GM18517 (cell line): ENCODE measurements around the gene IGSF21.

Source experiments
- ATAC-seq: cut with Tn5 transposase; IDR thresholded peaks from one replicate; pipeline ENCODE4 v1.9.1; 2021; ENCODE audit warnings: mild to moderate bottlenecking, moderate library complexity; ENCODE audit not compliant: unreplicated experiment

The IGSF21 gene

DNA sequence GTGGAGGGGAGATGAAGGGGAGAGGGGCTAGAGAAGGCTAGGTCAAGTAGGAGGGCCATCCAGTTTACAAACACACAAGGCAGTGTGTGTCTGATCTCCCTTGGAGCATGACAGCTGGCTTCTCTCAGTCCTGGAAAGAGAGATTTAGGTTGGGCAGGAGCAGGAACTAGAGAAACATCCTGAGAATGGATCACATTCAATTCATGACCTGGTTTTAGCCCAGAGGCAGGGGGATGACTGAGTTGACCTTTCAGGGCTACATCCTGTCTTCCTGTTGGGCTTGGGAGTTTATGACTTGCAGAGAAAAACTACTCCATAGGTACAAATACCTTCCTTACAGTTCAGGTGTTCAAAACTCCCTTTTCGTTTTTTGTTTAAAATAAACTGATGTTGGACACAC is 97.0 kb downstream of the IGSF21 start:
- ATAC-seq: no peak

DNA sequence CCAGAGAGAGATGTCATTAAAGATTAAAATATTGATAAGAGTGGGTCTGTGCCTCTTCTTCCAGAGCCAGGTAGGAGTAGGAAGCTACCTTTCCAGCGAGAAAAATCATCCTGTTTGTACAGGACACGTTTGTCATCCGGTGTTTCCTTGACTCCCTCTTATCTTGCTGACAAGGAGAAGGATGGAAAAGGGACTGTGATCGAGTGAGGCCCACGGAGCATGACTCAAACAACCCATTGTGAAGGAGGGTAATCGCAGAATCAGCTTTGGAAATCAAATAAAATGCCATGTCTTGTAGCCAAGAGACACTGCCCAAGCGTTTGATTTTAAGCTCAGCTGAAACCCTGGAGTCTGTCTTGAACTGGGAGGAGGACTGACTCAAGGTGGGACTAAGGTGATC is 97.7 kb downstream of the IGSF21 start:
- ATAC-seq: no peak

DNA sequence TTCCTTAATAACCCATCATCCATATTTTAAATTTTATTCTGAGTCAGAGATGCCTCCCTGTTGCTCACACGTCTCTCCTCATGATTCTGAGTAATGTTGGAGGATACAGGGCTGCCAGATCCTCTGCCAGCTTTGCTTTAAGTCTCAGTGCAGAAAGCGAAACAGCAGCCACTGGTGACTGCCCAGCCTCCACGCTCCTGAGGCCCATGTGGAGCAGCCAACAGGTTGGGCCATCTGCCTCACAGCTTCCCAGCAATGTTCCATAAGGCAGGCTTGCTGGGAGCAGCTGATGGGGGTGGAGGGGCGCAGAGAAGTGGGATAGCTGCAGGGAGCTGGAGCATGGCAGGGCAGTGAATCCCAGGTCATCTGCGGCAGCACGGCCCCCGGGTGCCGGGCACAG is 104.2 kb downstream of the IGSF21 start:
- ATAC-seq: no peak

DNA sequence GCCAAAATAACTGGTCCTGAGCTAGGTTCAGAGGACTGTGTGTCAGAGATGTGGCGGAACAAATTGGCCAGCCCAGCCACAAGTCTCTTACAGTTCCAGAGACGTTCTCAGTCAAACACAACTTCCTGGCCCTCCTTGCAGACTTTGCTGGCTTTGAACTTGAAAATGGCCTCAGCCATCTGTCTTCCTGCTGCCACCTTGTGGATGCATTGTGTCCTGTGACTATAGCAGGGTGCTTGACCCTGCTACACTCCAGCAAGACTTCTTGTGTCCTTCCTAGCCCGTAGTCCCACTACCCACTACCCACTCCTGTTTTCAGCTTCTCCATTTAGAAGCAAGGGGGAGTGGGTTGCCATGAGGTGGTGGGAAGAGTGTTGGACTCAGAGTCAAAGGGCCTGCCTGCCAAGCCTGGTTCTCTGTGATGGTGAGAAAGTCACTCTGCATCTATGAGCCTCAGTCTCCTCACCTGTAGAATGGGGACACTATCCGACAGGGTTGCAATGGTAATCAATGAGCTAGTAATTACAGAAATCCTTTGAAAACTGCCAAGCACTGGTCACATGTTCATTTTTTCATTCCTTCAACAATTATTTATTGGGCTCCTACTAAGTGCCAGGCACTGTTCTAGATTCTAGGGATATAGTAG is 109.9 kb downstream of the IGSF21 start:
- no peak for ATAC-seq

DNA sequence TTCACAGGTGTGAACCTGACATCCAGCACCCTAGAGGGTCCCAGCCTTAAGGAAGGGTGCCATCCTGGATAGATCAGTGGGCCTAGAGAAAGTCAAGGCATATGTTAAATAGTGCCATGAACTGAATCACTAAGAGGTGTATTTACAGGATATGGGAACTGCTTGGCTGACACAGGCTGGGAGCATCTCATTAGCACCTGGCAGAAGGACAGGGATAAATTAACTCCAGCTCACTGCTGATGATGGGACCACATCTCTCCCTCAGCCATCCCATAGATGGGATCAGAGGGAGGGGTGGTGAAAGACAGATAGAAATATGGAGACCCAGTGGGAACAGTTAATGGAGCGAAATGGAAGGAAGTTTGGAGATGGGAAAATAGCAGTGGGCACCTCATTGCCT is 122.0 kb downstream of the IGSF21 start:
- no peak for ATAC-seq

DNA sequence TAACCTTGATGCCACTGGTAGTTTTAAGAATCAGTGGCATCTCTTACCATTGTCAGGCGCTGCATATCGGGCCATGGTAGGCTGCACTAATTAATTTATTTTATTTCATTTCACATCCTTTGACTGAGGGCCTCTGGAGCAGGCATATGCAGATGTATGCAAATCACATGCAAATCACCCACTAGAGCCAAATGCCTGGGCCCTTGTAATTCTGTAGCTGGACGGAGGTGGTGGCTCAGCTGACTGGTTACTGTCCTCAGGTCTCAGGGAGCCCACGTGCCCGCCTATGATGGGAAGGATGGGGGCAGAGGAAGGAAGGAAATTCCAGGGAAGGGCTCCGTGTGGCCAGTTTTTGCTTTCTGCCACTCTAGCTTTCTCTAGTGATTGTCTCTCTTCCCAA is 122.7 kb downstream of the IGSF21 start:
- ATAC-seq: no peak

DNA sequence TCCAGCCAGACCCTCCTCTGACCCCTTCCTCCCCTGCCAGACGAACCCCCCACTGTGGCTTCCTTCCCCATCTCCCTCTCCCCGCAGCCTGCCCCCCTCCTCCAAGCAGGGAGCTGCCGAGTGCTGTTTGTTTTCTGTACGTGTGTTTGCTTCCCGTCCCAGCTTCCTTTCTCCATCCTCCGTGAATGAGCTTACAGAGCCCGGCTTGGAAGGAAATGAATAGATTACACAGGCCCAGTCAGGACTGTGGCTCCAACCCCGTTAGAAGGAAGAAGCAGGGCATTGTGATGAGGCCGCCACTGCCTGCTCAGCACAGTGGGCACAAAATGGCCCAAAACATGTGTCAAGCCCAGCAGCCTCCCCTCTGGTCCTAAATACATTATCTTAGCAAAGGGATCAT is 123.2 kb downstream of the IGSF21 start:
- no peak for ATAC-seq

DNA sequence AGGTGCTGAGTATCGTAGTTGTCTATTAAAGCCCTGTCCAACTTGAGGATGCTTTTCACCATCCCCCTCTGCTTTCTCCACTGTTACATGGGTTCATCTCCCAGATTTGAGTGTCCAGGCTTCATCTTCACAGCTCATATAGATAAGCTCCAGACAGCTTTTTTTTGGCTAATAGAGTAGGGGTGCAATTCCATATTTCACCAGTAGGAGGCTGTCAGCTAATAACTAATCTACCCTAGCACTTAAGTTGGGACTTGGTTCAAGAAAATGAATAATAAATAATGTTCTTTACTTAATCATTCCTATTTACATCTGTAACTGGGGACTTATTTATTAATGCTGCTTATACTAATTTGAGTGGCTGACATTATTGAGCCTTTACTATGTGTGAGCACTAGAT is 124.5 kb downstream of the IGSF21 start:
- no peak for ATAC-seq

DNA sequence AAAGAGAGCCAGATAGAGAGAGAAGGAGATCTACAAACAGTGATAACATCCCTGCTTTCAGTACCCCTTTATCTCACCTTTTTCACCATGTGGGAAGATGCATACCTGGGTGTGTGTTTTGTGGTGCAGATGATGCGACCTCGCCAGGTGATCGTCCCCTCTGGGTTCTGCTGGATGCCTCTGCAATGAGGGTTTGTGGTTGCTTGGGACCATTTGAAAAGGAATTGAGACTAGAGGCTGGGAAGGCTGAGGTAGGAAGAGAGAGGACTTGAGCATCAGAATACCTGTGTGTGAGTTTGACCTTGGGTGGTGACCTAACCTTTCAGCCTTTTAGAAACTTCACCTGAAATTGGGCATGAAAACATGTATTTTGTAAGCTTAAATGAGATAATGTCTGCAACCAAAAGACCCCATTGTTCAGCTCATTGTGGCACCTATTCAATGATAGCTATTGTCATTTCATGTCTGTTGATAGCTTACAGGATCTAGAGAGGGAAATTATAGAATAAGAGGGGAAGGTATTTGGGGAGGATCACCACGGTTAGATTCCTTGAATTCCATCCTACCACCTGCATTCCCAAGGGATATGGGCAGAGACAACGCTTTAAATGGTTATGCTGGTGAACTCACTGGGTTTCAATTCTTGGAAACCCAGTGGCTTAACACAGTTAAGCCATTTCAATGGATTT is 125.7 kb downstream of the IGSF21 start:
- ATAC-seq: no peak

DNA sequence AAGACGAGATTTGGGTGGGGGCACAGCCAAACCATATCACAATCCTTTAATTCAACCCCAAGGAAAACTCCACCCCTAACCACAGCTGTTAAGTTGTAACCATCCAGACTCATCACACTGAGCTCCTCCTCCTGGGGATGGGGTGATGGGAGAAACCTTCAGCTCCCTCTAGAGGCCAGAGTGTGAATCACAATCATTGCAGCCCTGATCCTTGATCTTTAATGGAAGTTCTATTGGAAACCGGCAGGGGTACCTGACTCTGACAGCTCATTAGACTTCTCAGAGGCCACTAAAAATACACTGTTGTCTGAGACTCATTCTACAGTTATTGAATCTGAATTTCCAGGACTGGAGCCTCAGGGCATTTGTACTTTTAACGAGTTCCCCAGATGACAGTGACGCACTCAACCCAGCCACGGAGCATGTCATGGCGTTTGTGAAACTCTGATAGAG is 127.2 kb downstream of the IGSF21 start:
- no peak for ATAC-seq

DNA sequence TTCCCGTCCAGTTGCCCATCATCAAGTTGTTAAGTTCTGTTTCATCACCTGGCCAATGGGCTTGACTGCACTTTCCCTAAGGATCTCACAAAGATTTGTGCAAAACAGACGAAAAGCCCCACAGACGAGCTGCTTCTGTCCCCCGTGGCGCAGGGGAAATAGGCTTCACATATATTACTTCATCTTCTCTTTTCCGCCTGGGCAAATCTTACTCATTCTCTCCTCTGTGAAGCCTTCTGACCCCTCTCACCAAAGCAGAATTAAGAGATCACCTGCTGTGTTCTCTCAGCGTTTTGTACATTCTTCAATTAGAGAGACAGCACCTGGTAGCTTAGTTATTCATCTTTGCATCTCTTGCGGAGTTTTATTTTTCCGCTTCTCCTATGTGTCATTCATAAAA is 129.8 kb downstream of the IGSF21 start:
- ATAC-seq: no peak

DNA sequence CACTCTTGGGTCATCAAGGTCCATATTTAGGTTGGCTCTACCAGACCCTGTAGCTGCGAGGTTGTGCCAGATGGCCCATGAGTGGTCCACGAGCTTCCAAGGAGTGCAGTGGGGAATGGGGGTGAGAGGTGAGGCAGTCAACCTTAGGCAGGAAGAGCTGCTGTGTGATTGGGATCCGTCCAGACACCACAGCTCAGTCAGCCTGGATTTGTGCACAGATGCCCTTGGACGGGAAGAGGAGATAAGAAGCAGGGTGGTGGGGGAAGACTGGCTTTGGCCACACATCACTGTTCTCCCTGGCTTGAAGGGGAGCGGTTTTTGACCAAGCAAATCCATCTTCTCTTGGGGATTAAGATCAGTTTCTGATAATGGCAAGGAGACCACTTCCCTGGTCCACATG is 130.6 kb downstream of the IGSF21 start:
- ATAC-seq: no peak

DNA sequence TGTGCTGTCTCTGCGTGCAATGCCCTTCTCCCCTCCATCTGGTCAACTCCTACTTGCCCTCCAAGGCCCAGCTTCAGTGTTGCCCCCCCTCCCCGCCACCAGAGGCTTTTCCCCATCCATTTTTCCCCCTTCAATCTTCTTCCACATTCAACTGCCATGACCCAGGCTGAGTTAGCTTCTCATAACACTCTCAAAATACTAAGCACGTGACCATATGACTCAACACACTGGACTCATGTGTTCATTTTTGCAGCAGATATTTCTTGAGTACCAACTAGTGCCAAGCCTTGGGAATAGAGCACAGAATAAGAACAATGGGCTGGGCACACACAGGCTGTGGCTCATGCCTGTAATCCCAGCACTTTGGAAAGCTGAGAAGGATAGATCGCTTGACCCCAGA is 132.1 kb downstream of the IGSF21 start:
- ATAC-seq: no peak

DNA sequence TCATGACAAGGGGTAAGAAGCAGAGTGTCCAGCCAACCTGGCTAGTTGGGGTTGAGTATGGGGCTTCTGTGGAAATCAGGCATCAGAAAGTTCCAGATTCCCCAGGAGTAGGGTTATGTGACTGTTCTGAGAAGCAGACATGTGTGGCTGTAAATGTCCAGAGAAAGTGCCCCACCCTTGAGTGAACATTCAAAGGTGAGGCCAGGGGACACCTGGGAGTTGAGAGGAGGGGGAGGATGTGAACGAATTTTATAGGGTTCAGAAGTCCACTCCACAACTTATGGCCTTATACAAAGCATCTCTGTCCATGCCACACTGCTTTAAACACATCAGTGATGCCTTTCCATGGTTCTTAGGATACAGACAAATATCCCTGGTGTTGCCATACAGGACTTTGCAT is 133.3 kb downstream of the IGSF21 start:
- ATAC-seq: no peak

DNA sequence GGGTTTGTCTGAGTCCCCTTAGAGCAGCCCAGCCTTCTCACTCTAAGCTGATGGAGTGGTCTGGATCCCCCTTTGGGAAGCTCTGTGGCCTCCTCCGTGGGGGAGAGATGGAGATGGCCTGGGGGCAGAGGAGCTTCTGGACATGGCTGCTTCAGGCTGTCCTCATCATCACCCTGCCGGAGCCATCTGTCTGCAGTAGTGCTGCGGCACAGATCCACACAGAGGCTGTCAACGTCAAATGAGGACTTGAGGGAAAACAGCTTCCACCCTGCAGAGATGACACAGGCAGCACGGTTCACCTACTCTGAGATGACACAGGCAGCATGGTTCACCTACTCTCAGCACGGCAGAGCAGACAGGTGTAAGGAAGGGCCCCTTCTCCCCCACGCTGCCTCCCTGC is 134.3 kb downstream of the IGSF21 start:
- ATAC-seq: no peak

DNA sequence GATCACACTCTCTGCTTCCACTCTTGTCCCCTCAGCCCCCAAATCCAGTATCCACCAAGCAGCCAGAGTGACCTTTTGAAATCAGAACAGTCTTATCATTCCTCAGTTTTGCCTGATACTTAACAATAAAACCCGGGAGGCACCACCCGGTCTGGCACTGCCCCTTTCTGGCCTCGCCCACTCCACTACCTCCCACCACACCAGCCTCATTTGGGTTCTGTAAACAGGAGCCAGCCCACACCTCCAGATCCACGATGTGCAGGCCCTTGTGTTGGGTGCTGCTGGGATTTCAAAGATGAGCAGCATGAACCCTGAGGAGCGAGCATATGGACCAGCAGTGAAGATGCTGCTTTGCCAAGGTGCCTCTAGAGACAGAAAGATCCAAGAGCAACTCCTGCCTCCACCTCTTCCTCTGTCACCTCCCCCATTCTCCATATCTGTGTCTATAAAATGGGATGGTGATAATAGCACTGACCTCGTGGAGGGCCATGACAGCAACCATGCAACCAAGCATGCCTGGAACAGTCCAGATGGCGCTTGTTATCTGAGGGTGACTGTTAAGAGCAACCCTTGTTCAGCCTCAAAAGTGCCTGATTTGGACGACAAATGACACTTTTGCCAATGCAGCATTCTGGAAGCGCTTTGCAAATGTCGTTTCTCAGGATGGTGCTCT is 136.0 kb downstream of the IGSF21 start:
- ATAC-seq: no peak

DNA sequence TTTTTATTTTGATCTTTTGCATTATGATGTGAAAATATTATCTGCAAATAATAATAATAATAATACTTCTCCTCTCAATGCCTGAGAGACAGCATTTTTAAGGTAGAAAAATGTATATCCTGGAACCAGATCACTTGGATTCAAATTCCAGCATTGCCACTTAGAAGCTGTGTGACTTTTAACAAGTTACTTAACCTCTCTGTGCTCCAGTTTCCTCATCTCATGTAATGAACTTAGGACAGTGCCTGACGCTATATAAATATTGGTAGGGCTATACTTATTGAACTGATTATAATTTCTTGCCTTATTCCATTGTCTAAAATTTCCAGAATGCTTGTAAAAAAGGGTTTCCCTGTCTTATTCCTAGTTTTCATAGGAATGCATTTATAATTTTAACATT is 137.2 kb downstream of the IGSF21 start:
- no peak for ATAC-seq

DNA sequence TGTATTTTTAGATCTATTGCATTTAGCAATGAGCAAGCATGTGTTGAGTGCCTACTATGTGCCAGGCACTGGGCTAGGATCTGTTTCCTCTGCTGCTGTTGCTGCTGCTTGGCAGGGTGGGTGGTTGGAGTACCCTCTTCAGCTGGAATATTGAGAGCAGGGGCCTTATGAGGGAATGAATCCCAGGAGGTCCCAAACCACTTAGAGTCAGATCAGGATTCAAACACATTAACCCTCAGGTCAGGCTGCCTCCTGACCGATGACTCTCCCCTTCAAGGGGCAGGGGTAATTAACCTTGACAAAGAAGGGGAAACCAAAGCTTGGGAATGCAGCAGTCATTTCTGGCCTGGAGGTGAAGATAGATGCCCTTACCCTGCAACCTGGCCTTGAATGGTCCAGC is 138.0 kb downstream of the IGSF21 start:
- ATAC-seq: no peak

DNA sequence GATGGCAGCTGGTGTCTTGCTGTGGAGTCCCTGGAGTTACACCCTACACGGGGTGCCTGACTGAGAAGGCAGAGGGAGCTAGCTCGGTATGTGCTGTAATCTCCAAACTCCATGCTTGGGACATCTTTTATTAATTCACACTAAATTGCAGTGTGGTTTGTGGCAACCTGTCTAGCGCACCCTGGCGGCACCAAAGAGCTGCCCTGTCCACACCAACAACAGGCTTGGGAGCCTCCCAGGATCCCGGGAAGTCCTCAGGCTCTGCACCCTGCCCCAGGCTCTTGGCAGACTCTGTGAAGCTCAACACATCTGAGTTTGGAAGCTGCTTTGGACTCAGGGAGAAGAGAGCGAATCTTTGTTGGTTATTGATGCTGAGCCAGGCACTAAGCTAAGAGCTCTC is 138.9 kb downstream of the IGSF21 start:
- no peak for ATAC-seq

DNA sequence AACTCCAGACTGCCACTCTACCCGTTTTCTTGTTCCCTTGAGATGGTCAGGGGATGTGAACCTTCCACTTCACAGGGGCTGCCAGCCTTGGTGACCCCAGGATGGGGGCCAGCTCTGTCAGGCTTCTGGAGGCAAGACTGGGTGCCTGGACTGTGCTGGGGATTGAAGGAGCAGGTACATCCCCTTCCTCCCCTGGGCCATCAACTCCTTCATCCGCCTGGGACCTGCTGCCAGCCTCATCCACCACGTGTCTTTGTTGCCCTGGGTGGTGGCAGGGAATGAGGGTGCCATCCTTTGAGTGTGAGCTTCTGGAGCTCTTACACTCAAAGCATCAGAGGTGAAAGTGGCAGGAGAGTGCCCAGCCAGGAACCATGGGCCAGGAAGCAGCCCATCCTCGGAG is 139.6 kb downstream of the IGSF21 start:
- ATAC-seq: no peak

DNA sequence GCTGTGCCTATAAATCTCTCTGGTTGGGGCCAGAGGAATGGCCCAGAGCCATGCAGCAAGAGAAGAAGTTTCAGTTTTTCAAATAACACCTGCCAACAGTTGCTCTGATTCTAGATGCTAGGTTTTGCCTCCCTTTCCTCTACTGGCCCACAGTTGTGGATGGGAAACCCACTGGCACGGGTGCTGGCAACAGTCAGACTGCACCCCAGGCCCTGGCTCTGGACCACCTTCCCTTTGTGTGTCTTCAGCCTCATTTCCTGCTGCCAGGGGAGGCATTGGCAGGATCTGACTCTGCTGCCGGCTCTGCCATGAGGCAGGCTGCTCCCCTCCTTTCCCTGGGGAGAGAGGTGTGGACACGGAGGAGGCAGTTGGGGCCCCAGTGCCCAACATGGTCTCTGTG is 142.0 kb downstream of the IGSF21 start:
- ATAC-seq: no peak

DNA sequence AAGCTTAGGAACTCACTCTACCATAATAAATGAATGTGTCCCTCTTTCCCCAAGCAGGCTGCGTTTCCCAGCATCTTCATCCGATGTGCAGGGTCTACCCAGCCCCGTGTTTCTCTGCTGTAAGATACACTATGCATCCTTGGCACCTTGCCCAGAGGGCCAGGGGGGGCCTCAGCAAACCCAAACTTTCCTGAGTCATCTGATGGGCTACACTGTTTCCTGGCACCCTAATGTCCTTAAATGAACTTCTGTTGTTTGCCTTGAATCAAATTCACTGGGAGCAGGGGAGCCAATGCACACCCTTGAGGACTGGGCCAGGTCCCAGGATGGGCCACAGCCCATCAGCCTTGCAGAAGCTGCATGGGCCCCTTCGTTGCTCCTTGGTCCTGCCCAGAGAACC is 145.5 kb downstream of the IGSF21 start:
- ATAC-seq: no peak
